ENCODE results near the gene EFHC1. TPM values are rescaled to one million over a fixed set of nuclear protein-coding genes. Genes with fewer than 3 reads are reported as not detected.

The EFHC1 gene
- total RNA-seq, 1 experiment from 2014 or later: 23.7 TPM

GRCh38 chr6:52571099-52571755 lies 151.1 kb downstream of the EFHC1 start:
- no peak for DNase-seq (ENCODE audit: low read depth, low spot score)
- in situ Hi-C loops (cut with HindIII; ENCODE audit: low pct_unique_long_range_greater_than_20kb, low sequenced_read_pairs): no loop called here

- in situ Hi-C loops (cut with HindIII; ENCODE audit: low pct_unique_long_range_greater_than_20kb, low sequenced_read_pairs): no loop called here
- DNase-seq (ENCODE audit: low read depth, low spot score): no peak
Measured at GRCh38 chr6:52572536-52572935, 152.4 kb downstream of the EFHC1 start.

GRCh38 chr6:52573295-52573694 lies 153.2 kb downstream of the EFHC1 start:
- in situ Hi-C loops (cut with HindIII; ENCODE audit: low pct_unique_long_range_greater_than_20kb, low sequenced_read_pairs): no loop called here

More at GRCh38 chr6:52573295-52573694, 153.2 kb downstream of the EFHC1 start:
- DNase-seq (ENCODE audit: low read depth, low spot score): no peak

Other genes starting within 250 kb of the EFHC1 start
- gene IL17A, start 234.0 kb upstream of the EFHC1 start, total RNA-seq (2014; rRNA removed; shearing (Covaris generic)): not detected in 2 replicates
- gene IL17F, start 175.8 kb upstream of the EFHC1 start, total RNA-seq (2014; rRNA removed; shearing (Covaris generic)): not detected in 2 replicates
- 109 and 113 TPM in 2 replicates for gene MCM3, start 135.6 kb upstream of the EFHC1 start, total RNA-seq (2014; rRNA removed; shearing (Covaris generic))
- 25.7 and 25.8 TPM in 2 replicates for gene PAQR8, start 58.2 kb upstream of the EFHC1 start, total RNA-seq (2014; rRNA removed; shearing (Covaris generic))
- 11.4 and 11.5 TPM in 2 replicates for gene TRAM2, start 156.7 kb downstream of the EFHC1 start, total RNA-seq (2014; rRNA removed; shearing (Covaris generic))

Data from SK-MEL-5 (cell line).